Measurements from ENCODE around the gene LTBP1. TPM values are rescaled to one million over a fixed set of nuclear protein-coding genes. Genes with fewer than 3 reads are reported as not detected.

Gene LTBP1
- total and polyA plus RNA-seq, 4 donors: 5.8 to 57.6 (median 10.2) TPM

DNA sequence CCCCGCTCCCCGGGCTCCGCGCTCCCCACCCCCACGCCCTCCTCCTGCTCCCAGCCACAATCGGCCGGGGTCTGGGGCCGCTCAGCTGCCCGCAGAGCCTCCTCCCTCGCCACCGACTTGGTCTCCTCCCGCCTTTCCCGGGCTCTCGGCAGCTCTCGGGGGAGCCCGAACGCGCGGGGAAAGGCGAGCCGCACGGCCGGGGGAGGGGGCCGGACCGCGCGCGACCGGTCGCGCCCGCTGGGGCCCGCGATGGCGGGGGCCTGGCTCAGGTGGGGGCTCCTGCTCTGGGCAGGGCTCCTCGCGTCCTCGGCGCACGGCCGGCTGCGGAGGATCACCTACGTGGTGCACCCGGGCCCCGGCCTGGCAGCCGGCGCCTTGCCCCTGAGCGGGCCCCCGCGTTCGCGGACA lies 327 bp downstream of the LTBP1 start (continued):
- no peak for TF ChIP-seq JUND (IDR thresholded peaks at IDR 0.05)

GRCh38 chr2:32947484-32948143 lies 861 bp downstream of the LTBP1 start:
- H3K27me3 ChIP-seq (ENCODE audit: control insufficient read depth in 4 of 4, insufficient read depth in 4 of 4, low read length in 3 of 4): no peaks in the 10 kb centered on the region
- H3K27ac ChIP-seq (ENCODE audit: low read depth in 1 of 2, low read length in 2 of 2): peak overlapping the region in 1 of 2 donors; percentile 71
- WGBS: 1% methylated on average over 75 of the region's 75 CpGs

DNA sequence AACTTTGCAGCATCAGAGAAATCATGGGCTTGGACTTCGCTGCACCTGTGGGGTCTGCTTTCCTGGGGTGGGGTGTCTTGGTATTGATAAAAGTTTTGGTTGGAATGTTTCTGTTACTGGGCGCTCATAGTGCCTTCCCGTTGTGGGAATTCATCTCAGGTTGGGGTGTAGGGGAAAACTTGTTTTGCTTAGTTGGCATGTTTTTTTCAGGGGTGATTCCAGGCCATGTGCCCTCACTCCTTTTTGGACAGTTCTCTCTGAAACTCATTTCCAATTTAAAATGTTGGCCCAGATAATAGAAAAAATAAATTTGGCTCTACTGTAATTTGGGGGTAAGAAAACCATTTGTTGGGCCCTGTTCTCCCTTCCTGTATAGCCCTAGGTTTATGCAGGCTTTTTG lies 1.5 kb downstream of the LTBP1 start:
- H3K27me3 ChIP-seq (ENCODE audit: control insufficient read depth in 4 of 4, insufficient read depth in 4 of 4, low read length in 3 of 4): no peaks in the 10 kb centered on the region
- H3K27ac ChIP-seq (ENCODE audit: low read depth in 1 of 2, low read length in 2 of 2): no peak overlapping the region
- WGBS: 85% methylated on average over 3 of the region's 3 CpGs
- no peak overlapping the region for H3K9ac ChIP-seq (ENCODE audit: low read depth in 1 of 2, low read length in 2 of 2)
- H3K4me3 ChIP-seq (ENCODE audit: low read depth in 1 of 3, low read length in 3 of 3): no peak overlapping the region
- H3K4me1 ChIP-seq (ENCODE audit: control insufficient read depth in 4 of 4, insufficient read depth in 4 of 4, low read length in 3 of 4): peaks cover 0 to 14% (median 9%) of the 10 kb centered on the region in 4 donors
- no peak for TF ChIP-seq NR2F2 (IDR thresholded peaks at IDR 0.05)
- TF ChIP-seq RAD21 (IDR thresholded peaks at IDR 0.05): no peak
- H3K36me3 ChIP-seq (ENCODE audit: control insufficient read depth in 4 of 4, insufficient read depth in 3 of 4, low read depth in 1 of 4, low read length in 3 of 4): no peaks in the 10 kb centered on the region
- DNase-seq (ENCODE audit: low spot score): no peak
- H3K9me3 ChIP-seq (ENCODE audit: control insufficient read depth in 4 of 4, low read length in 3 of 4): no peaks in the 10 kb centered on the region

More at GRCh38 chr2:32947484-32948143, 861 bp downstream of the LTBP1 start:
- H3K9me3 ChIP-seq (ENCODE audit: control insufficient read depth in 4 of 4, low read length in 3 of 4): no peaks in the 10 kb centered on the region
- no peak overlapping the region for H3K9ac ChIP-seq (ENCODE audit: low read depth in 1 of 2, low read length in 2 of 2)
- TF ChIP-seq MAX (IDR thresholded peaks at IDR 0.05): no peak
- no peak for TF ChIP-seq GABPA (IDR thresholded peaks at IDR 0.05 in 1 of 2, conservative IDR thresholded peaks at IDR 0.05 in 1 of 2)
- TF ChIP-seq FOXA2 (IDR thresholded peaks at IDR 0.05): no peak
- TF ChIP-seq YY1 (IDR thresholded peaks at IDR 0.05): no peak
- peaks cover 0 to 14% (median 9%) of the 10 kb centered on the region in 4 donors for H3K4me1 ChIP-seq (ENCODE audit: control insufficient read depth in 4 of 4, insufficient read depth in 4 of 4, low read length in 3 of 4)
- H3K4me3 ChIP-seq (ENCODE audit: low read depth in 1 of 3, low read length in 3 of 3): peak overlapping the region; percentile 36 to 85 (median 74)
- DNase-seq (ENCODE audit: low spot score): peak; percentile 71
- H3K36me3 ChIP-seq (ENCODE audit: control insufficient read depth in 4 of 4, insufficient read depth in 3 of 4, low read depth in 1 of 4, low read length in 3 of 4): no peaks in the 10 kb centered on the region

- 98% methylated on average over 3 of the region's 3 CpGs for WGBS
- no peaks in the 10 kb centered on the region for H3K9me3 ChIP-seq (ENCODE audit: control insufficient read depth in 4 of 4, low read length in 3 of 4)
- H3K4me1 ChIP-seq (ENCODE audit: control insufficient read depth in 4 of 4, insufficient read depth in 4 of 4, low read length in 3 of 4): peaks cover 0 to 14% (median 9%) of the 10 kb centered on the region in 4 donors
- no peaks in the 10 kb centered on the region for H3K27me3 ChIP-seq (ENCODE audit: control insufficient read depth in 4 of 4, insufficient read depth in 4 of 4, low read length in 3 of 4)
- no peak overlapping the region for H3K4me3 ChIP-seq (ENCODE audit: low read depth in 1 of 3, low read length in 3 of 3)
- H3K36me3 ChIP-seq (ENCODE audit: control insufficient read depth in 4 of 4, insufficient read depth in 3 of 4, low read depth in 1 of 4, low read length in 3 of 4): no peaks in the 10 kb centered on the region
- DNase-seq (ENCODE audit: low spot score): no peak
- no peak overlapping the region for H3K27ac ChIP-seq (ENCODE audit: low read depth in 1 of 2, low read length in 2 of 2)
- TF ChIP-seq MAX (IDR thresholded peaks at IDR 0.05) (no peak), JUND (IDR thresholded peaks at IDR 0.05) (no peak), FOXA1 (IDR thresholded peaks at IDR 0.05) (no peak), EGR1 (IDR thresholded peaks at IDR 0.05; ENCODE audit: low read depth in 2 of 2) (no peak), FOXA2 (IDR thresholded peaks at IDR 0.05) (no peak), ATF3 (IDR thresholded peaks at IDR 0.05) (no peak), ZBTB33 (IDR thresholded peaks at IDR 0.05) (no peak), NR2F2 (IDR thresholded peaks at IDR 0.05) (no peak), YY1 (IDR thresholded peaks at IDR 0.05) (no peak), TAF1 (conservative IDR thresholded peaks at IDR 0.05) (no peak), RAD21 (IDR thresholded peaks at IDR 0.05) (no peak), RXRA (IDR thresholded peaks at IDR 0.05) (no peak), HNF4A (conservative IDR thresholded peaks at IDR 0.05) (no peak)
- TF ChIP-seq, protein P1, sequence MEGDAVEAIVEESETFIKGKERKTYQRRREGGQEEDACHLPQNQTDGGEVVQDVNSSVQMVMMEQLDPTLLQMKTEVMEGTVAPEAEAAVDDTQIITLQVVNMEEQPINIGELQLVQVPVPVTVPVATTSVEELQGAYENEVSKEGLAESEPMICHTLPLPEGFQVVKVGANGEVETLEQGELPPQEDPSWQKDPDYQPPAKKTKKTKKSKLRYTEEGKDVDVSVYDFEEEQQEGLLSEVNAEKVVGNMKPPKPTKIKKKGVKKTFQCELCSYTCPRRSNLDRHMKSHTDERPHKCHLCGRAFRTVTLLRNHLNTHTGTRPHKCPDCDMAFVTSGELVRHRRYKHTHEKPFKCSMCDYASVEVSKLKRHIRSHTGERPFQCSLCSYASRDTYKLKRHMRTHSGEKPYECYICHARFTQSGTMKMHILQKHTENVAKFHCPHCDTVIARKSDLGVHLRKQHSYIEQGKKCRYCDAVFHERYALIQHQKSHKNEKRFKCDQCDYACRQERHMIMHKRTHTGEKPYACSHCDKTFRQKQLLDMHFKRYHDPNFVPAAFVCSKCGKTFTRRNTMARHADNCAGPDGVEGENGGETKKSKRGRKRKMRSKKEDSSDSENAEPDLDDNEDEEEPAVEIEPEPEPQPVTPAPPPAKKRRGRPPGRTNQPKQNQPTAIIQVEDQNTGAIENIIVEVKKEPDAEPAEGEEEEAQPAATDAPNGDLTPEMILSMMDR (IDR thresholded peaks at IDR 0.05; ENCODE audit: low read depth, low read length, missing input control): no peak
- TF ChIP-seq, protein P2, sequence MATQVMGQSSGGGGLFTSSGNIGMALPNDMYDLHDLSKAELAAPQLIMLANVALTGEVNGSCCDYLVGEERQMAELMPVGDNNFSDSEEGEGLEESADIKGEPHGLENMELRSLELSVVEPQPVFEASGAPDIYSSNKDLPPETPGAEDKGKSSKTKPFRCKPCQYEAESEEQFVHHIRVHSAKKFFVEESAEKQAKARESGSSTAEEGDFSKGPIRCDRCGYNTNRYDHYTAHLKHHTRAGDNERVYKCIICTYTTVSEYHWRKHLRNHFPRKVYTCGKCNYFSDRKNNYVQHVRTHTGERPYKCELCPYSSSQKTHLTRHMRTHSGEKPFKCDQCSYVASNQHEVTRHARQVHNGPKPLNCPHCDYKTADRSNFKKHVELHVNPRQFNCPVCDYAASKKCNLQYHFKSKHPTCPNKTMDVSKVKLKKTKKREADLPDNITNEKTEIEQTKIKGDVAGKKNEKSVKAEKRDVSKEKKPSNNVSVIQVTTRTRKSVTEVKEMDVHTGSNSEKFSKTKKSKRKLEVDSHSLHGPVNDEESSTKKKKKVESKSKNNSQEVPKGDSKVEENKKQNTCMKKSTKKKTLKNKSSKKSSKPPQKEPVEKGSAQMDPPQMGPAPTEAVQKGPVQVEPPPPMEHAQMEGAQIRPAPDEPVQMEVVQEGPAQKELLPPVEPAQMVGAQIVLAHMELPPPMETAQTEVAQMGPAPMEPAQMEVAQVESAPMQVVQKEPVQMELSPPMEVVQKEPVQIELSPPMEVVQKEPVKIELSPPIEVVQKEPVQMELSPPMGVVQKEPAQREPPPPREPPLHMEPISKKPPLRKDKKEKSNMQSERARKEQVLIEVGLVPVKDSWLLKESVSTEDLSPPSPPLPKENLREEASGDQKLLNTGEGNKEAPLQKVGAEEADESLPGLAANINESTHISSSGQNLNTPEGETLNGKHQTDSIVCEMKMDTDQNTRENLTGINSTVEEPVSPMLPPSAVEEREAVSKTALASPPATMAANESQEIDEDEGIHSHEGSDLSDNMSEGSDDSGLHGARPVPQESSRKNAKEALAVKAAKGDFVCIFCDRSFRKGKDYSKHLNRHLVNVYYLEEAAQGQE (IDR thresholded peaks at IDR 0.05): no peak
- H3K9ac ChIP-seq (ENCODE audit: low read depth in 1 of 2, low read length in 2 of 2): no peak overlapping the region
These were observed 2.5 kb downstream of the LTBP1 start for GRCh38 chr2:32949260-32949659.

All from liver (tissue), 9 donors.